BLaER1 treated with 17β-estradiol and CSF1 and Interleukin-3, amounts not matched to agents 10 nM and 100 nM (cell line): ENCODE measurements around the gene CFAP70.

ENCODE experiments used
- H3K27ac ChIP-seq, 11 experiments: shearing (Covaris generic); formaldehyde crosslinking; 2 replicates each; pipeline ENCODE4 v1.8.1; 2022
- H3K27me3 ChIP-seq, 11 experiments: shearing (Covaris generic); formaldehyde crosslinking; 2 replicates each; pipeline ENCODE4 v1.8.1; 2022
- H3K36me3 ChIP-seq, 11 experiments: shearing (Covaris generic); formaldehyde crosslinking; 2 replicates each; pipeline ENCODE4 v1.8.1; 2022
- H3K4me1 ChIP-seq, 10 experiments: shearing (Covaris generic); formaldehyde crosslinking; 2 replicates each; pipeline ENCODE4 v1.8.1; 2022
- H3K4me2 ChIP-seq, 11 experiments: shearing (Covaris generic); formaldehyde crosslinking; 2 replicates each; pipeline ENCODE4 v1.8.1; 2022
- H3K4me3 ChIP-seq, 10 experiments: shearing (Covaris generic); formaldehyde crosslinking; 2 replicates each; pipeline ENCODE4 v1.8.1; 2022
- H3K9ac ChIP-seq, 11 experiments: shearing (Covaris generic); formaldehyde crosslinking; 2 replicates each; pipeline ENCODE4 v1.8.1; 2022
- H3K9me3 ChIP-seq, 11 experiments: shearing (Covaris generic); formaldehyde crosslinking; replicated peaks in 1 of 11; 2 replicates each; pipeline ENCODE4 v1.8.1; 2022
- H4K20me1 ChIP-seq, 11 experiments: shearing (Covaris generic); formaldehyde crosslinking; 2 replicates each; pipeline ENCODE4 v1.8.1; 2022
- Cebpa-rat ChIP-seq, 11 experiments: shearing (Covaris generic); IDR thresholded peaks; 2 replicates each; pipeline ENCODE4 v1.8.1; 2022

CFAP70 gene

GRCh38 chr10:73209705-73210104 lies 149.0 kb downstream of the CFAP70 start:
- H3K4me2 ChIP-seq = no peak overlapping the region
- no peaks in the 10 kb centered on the region; a peak in 1 of 20 replicates for H3K4me1 ChIP-seq
- peaks cover 20 to 87% (median 41%) of the 10 kb centered on the region in 11 experiments; a peak in 19 of 22 replicates for H3K36me3 ChIP-seq
- no peak for TF ChIP-seq Cebpa-rat (IDR thresholded peaks at IDR 0.05)
- H3K27ac ChIP-seq = no peak overlapping the region
- no peak overlapping the region for H3K9ac ChIP-seq
- H3K4me3 ChIP-seq = no peak overlapping the region
- no peaks in the 10 kb centered on the region for H4K20me1 ChIP-seq
- H3K27me3 ChIP-seq = no peaks in the 10 kb centered on the region
- peaks cover 0 to 19% (median 12%) of the 10 kb centered on the region in 11 experiments; a peak in 19 of 22 replicates for H3K9me3 ChIP-seq

GRCh38 chr10:73207883-73208282 lies 150.8 kb downstream of the CFAP70 start:
- H3K27ac ChIP-seq = no peak overlapping the region
- TF ChIP-seq Cebpa-rat (IDR thresholded peaks at IDR 0.05) = no peak
- H3K4me3 ChIP-seq = no peak overlapping the region
- peaks cover 17 to 69% (median 37%) of the 10 kb centered on the region in 11 experiments; a peak in 19 of 22 replicates for H3K36me3 ChIP-seq
- H3K4me1 ChIP-seq = no peaks in the 10 kb centered on the region; a peak in 1 of 20 replicates
- no peaks in the 10 kb centered on the region for H4K20me1 ChIP-seq
- no peaks in the 10 kb centered on the region for H3K27me3 ChIP-seq
- H3K9ac ChIP-seq = no peak overlapping the region
- no peak overlapping the region for H3K4me2 ChIP-seq
- peaks cover 0 to 19% (median 12%) of the 10 kb centered on the region in 11 experiments; a peak in 19 of 22 replicates for H3K9me3 ChIP-seq

GRCh38 chr10:73206385-73206784 lies 152.3 kb downstream of the CFAP70 start:
- H3K4me3 ChIP-seq = no peak overlapping the region

GRCh38 chr10:73205890-73206289 lies 152.8 kb downstream of the CFAP70 start:
- Histone ChIP-seq H3K27ac (no peak overlapping the region), H4K20me1 (no peaks in the 10 kb centered on the region), H3K9me3 (peaks cover 0 to 19% (median 12%) of the 10 kb centered on the region in 11 experiments; a peak in 19 of 22 replicates), H3K4me3 (no peak overlapping the region), H3K9ac (no peak overlapping the region), H3K4me2 (no peak overlapping the region), H3K36me3 (peaks cover 17 to 52% (median 31%) of the 10 kb centered on the region in 11 experiments; a peak in 20 of 22 replicates), H3K4me1 (no peaks in the 10 kb centered on the region; a peak in 1 of 20 replicates), H3K27me3 (no peaks in the 10 kb centered on the region)
- TF ChIP-seq Cebpa-rat (IDR thresholded peaks at IDR 0.05) = no peak

More at GRCh38 chr10:73206385-73206784, 152.3 kb downstream of the CFAP70 start:
- H3K4me2 ChIP-seq = no peak overlapping the region
- H3K9ac ChIP-seq = no peak overlapping the region
- no peaks in the 10 kb centered on the region for H4K20me1 ChIP-seq
- no peak for TF ChIP-seq Cebpa-rat (IDR thresholded peaks at IDR 0.05)
- H3K27ac ChIP-seq = no peak overlapping the region
- peaks cover 0 to 19% (median 12%) of the 10 kb centered on the region in 11 experiments; a peak in 19 of 22 replicates for H3K9me3 ChIP-seq
- H3K36me3 ChIP-seq = peaks cover 17 to 54% (median 33%) of the 10 kb centered on the region in 11 experiments; a peak in 19 of 22 replicates
- H3K27me3 ChIP-seq = no peaks in the 10 kb centered on the region
- no peaks in the 10 kb centered on the region; a peak in 1 of 20 replicates for H3K4me1 ChIP-seq

- Histone ChIP-seq H3K36me3 (peaks cover 13 to 52% (median 25%) of the 10 kb centered on the region in 11 experiments; a peak in 19 of 22 replicates), H4K20me1 (no peaks in the 10 kb centered on the region), H3K9me3 (peaks cover 0 to 19% (median 12%) of the 10 kb centered on the region in 11 experiments; a peak in 19 of 22 replicates), H3K4me3 (no peak overlapping the region), H3K27me3 (no peaks in the 10 kb centered on the region), H3K9ac (no peak overlapping the region), H3K27ac (no peak overlapping the region), H3K4me2 (no peak overlapping the region), H3K4me1 (no peaks in the 10 kb centered on the region; a peak in 1 of 20 replicates)
- TF ChIP-seq Cebpa-rat (IDR thresholded peaks at IDR 0.05) = no peak
Observed at GRCh38 chr10:73205081-73205480, 153.6 kb downstream of the CFAP70 start.
